Choroid plexus epithelial cell (primary cell): Measurements from ENCODE around the gene CARD10.

Source experiments
- DNase-seq: peaks from one replicate; pipeline ENCODE4 v3.0.0-alpha.2; 2010; ENCODE audit warnings: low read depth
- H3K4me3 ChIP-seq: 2 replicates; pipeline ENCODE4 v1.5.1; 2011; ENCODE audit warnings: low read depth, mild to moderate bottlenecking, control low read depth, low read length, moderate library complexity
- CTCF ChIP-seq: conservative IDR thresholded peaks from 2 replicates; pipeline ENCODE4 v1.5.1; 2011; ENCODE audit warnings: low read depth, mild to moderate bottlenecking, control low read depth, inconsistent platforms, low read length, moderate library complexity

Gene CARD10

GRCh38 chr22:37488337-37489135 lies 30.7 kb downstream of the CARD10 start:
- H3K4me3 ChIP-seq, result no peak overlapping the region
- no peak for DNase-seq
- TF ChIP-seq CTCF, result no peak

- H3K4me3 ChIP-seq, result no peak overlapping the region
- DNase-seq, result no peak
- no peak for TF ChIP-seq CTCF
Observed at GRCh38 chr22:37487571-37487970, 31.6 kb downstream of the CARD10 start.

- H3K4me3 ChIP-seq, result no peak overlapping the region
- no peak for TF ChIP-seq CTCF
- DNase-seq, result no peak
Observed at GRCh38 chr22:37487129-37487528, 32.1 kb downstream of the CARD10 start.

GRCh38 chr22:37486224-37486845 lies 32.9 kb downstream of the CARD10 start, which contains the start of gene MFNG:
Gene MFNG (minus strand): TSS chr22:37486384. CDS start chr22:37486177, 207 bp downstream.
- DNase-seq, result peak; percentile 48
- H3K4me3 ChIP-seq, result no peak within 1 kb of the TSS
- peak; percentile 12 for TF ChIP-seq CTCF

GRCh38 chr22:37485395-37486223 lies 33.6 kb downstream of the CARD10 start:
- no peak for DNase-seq
- H3K4me3 ChIP-seq, result no peak overlapping the region
- TF ChIP-seq CTCF, result no peak

- no peak overlapping the region for H3K4me3 ChIP-seq
- no peak for TF ChIP-seq CTCF
- DNase-seq, result peak; percentile 41
Observed at GRCh38 chr22:37484480-37485394, 34.5 kb downstream of the CARD10 start.
